Measurements from ENCODE around the gene HRCT1.

The HRCT1 gene

GRCh38 chr9:35915681-35916294 lies 9.8 kb downstream of the HRCT1 start:
- Histone ChIP-seq H2AK5ac (ENCODE audit: low read length, severe bottlenecking) (peak overlapping the region; percentile 73), H4K8ac (ENCODE audit: low read length) (no peak overlapping the region), H3K27me3 (ENCODE audit: control insufficient read depth in 1 of 2, insufficient read depth in 1 of 2, low read length in 2 of 2) (no peaks in the 10 kb centered on the region), H3K4me1 (ENCODE audit: control insufficient read depth, insufficient read depth, low read depth, low read length) (peaks cover 12% of the 10 kb centered on the region), H3K36me3 (ENCODE audit: control insufficient read depth in 1 of 2, insufficient read depth in 2 of 2, low read depth in 1 of 2, low read length in 2 of 2) (no peaks in the 10 kb centered on the region), H2BK5ac (ENCODE audit: low read depth, low read length, poor library complexity, severe bottlenecking) (no peak overlapping the region), H3K23ac (ENCODE audit: low read length in 2 of 2) (no peak overlapping the region), H3K4ac (ENCODE audit: low read depth in 1 of 2, low read length in 2 of 2) (no peak overlapping the region), H3K14ac (ENCODE audit: low read length in 2 of 2) (no peak overlapping the region), H3K9ac (ENCODE audit: low read length) (no peak overlapping the region), H3K9me3 (ENCODE audit: control insufficient read depth, low read length) (no peaks in the 10 kb centered on the region), H2BK15ac (ENCODE audit: low read depth, poor library complexity, severe bottlenecking) (no peak overlapping the region), H3K4me2 (ENCODE audit: low read length, poor library complexity, severe bottlenecking) (no peak overlapping the region), H3K79me1 (replicated peaks; ENCODE audit: low read length, poor library complexity, severe bottlenecking) (no peaks in the 10 kb centered on the region), H2BK120ac (ENCODE audit: low read depth, low read length) (no peak overlapping the region), H4K91ac (ENCODE audit: low read length) (no peak overlapping the region), H2BK12ac (ENCODE audit: low read length in 2 of 2) (no peak overlapping the region), H2AFZ (ENCODE audit: low read depth, low read length) (no peak overlapping the region), H3K18ac (ENCODE audit: low read depth in 1 of 2, low read length in 2 of 2) (no peak overlapping the region), H3K27ac (ENCODE audit: low read length, poor library complexity, severe bottlenecking) (no peak overlapping the region), H3K4me3 (ENCODE audit: insufficient read depth in 1 of 2, low read depth in 1 of 2, low read length in 2 of 2) (no peak overlapping the region)
- no peak for DNase-seq
- WGBS, result 90% methylated on average over 15 of the region's 16 CpGs

GRCh38 chr9:35917261-35917660 lies 11.3 kb downstream of the HRCT1 start:
- no peaks in the 10 kb centered on the region for H3K27me3 ChIP-seq (ENCODE audit: control insufficient read depth in 1 of 2, insufficient read depth in 1 of 2, low read length in 2 of 2)
- H2AFZ ChIP-seq (ENCODE audit: low read depth, low read length), result no peak overlapping the region

GRCh38 chr9:35918780-35919179 lies 12.8 kb downstream of the HRCT1 start:
- 100% methylated on average over 1 of the region's 3 CpGs for WGBS
- no peak overlapping the region for H3K14ac ChIP-seq (ENCODE audit: low read length in 2 of 2)
- no peak overlapping the region for H2BK12ac ChIP-seq (ENCODE audit: low read length in 2 of 2)
- H3K9me3 ChIP-seq (ENCODE audit: control insufficient read depth, low read length), result no peaks in the 10 kb centered on the region
- no peak overlapping the region for H3K9ac ChIP-seq (ENCODE audit: low read length)
- no peak overlapping the region for H2BK120ac ChIP-seq (ENCODE audit: low read depth, low read length)
- no peak overlapping the region for H3K4me3 ChIP-seq (ENCODE audit: insufficient read depth in 1 of 2, low read depth in 1 of 2, low read length in 2 of 2)
- no peaks in the 10 kb centered on the region for H3K79me1 ChIP-seq (replicated peaks; ENCODE audit: low read length, poor library complexity, severe bottlenecking)
- no peak overlapping the region for H2BK5ac ChIP-seq (ENCODE audit: low read depth, low read length, poor library complexity, severe bottlenecking)
- no peak overlapping the region for H4K8ac ChIP-seq (ENCODE audit: low read length)
- no peaks in the 10 kb centered on the region for H3K36me3 ChIP-seq (ENCODE audit: control insufficient read depth in 1 of 2, insufficient read depth in 2 of 2, low read depth in 1 of 2, low read length in 2 of 2)
- no peak overlapping the region for H3K4ac ChIP-seq (ENCODE audit: low read depth in 1 of 2, low read length in 2 of 2)
- H3K27ac ChIP-seq (ENCODE audit: low read length, poor library complexity, severe bottlenecking), result no peak overlapping the region
- H2BK15ac ChIP-seq (ENCODE audit: low read depth, poor library complexity, severe bottlenecking), result no peak overlapping the region
- H2AK5ac ChIP-seq (ENCODE audit: low read length, severe bottlenecking), result peak overlapping the region; percentile 75
- H3K18ac ChIP-seq (ENCODE audit: low read depth in 1 of 2, low read length in 2 of 2), result no peak overlapping the region
- H4K91ac ChIP-seq (ENCODE audit: low read length), result no peak overlapping the region
- no peak overlapping the region for H3K23ac ChIP-seq (ENCODE audit: low read length in 2 of 2)
- no peaks in the 10 kb centered on the region for H3K27me3 ChIP-seq (ENCODE audit: control insufficient read depth in 1 of 2, insufficient read depth in 1 of 2, low read length in 2 of 2)
- no peak overlapping the region for H2AFZ ChIP-seq (ENCODE audit: low read depth, low read length)
- H3K4me2 ChIP-seq (ENCODE audit: low read length, poor library complexity, severe bottlenecking), result no peak overlapping the region
- DNase-seq, result no peak
- peaks cover 8% of the 10 kb centered on the region for H3K4me1 ChIP-seq (ENCODE audit: control insufficient read depth, insufficient read depth, low read depth, low read length)

More at GRCh38 chr9:35917261-35917660, 11.3 kb downstream of the HRCT1 start:
- Histone ChIP-seq H3K23ac (ENCODE audit: low read length in 2 of 2) (no peak overlapping the region), H3K9me3 (ENCODE audit: control insufficient read depth, low read length) (no peaks in the 10 kb centered on the region), H3K4ac (ENCODE audit: low read depth in 1 of 2, low read length in 2 of 2) (no peak overlapping the region), H2BK15ac (ENCODE audit: low read depth, poor library complexity, severe bottlenecking) (no peak overlapping the region), H2BK12ac (ENCODE audit: low read length in 2 of 2) (no peak overlapping the region), H3K36me3 (ENCODE audit: control insufficient read depth in 1 of 2, insufficient read depth in 2 of 2, low read depth in 1 of 2, low read length in 2 of 2) (no peaks in the 10 kb centered on the region), H3K18ac (ENCODE audit: low read depth in 1 of 2, low read length in 2 of 2) (no peak overlapping the region), H3K14ac (ENCODE audit: low read length in 2 of 2) (no peak overlapping the region), H3K27ac (ENCODE audit: low read length, poor library complexity, severe bottlenecking) (no peak overlapping the region), H3K79me1 (replicated peaks; ENCODE audit: low read length, poor library complexity, severe bottlenecking) (no peaks in the 10 kb centered on the region), H2AK5ac (ENCODE audit: low read length, severe bottlenecking) (peak overlapping the region; percentile 82), H3K9ac (ENCODE audit: low read length) (no peak overlapping the region), H3K4me3 (ENCODE audit: insufficient read depth in 1 of 2, low read depth in 1 of 2, low read length in 2 of 2) (no peak overlapping the region), H3K4me2 (ENCODE audit: low read length, poor library complexity, severe bottlenecking) (no peak overlapping the region), H3K4me1 (ENCODE audit: control insufficient read depth, insufficient read depth, low read depth, low read length) (peaks cover 11% of the 10 kb centered on the region), H4K91ac (ENCODE audit: low read length) (no peak overlapping the region), H4K8ac (ENCODE audit: low read length) (no peak overlapping the region), H2BK120ac (ENCODE audit: low read depth, low read length) (no peak overlapping the region), H2BK5ac (ENCODE audit: low read depth, low read length, poor library complexity, severe bottlenecking) (no peak overlapping the region)
- WGBS, result 92% methylated on average over 4 of the region's 4 CpGs
- no peak for DNase-seq

GRCh38 chr9:35919212-35920008 lies 13.4 kb downstream of the HRCT1 start:
- H2BK15ac ChIP-seq (ENCODE audit: low read depth, poor library complexity, severe bottlenecking), result no peak overlapping the region
- H3K27me3 ChIP-seq (ENCODE audit: control insufficient read depth in 1 of 2, insufficient read depth in 1 of 2, low read length in 2 of 2), result no peaks in the 10 kb centered on the region
- DNase-seq, result no peak
- no peak overlapping the region for H3K23ac ChIP-seq (ENCODE audit: low read length in 2 of 2)
- no peak overlapping the region for H3K4ac ChIP-seq (ENCODE audit: low read depth in 1 of 2, low read length in 2 of 2)
- no peak overlapping the region for H3K4me2 ChIP-seq (ENCODE audit: low read length, poor library complexity, severe bottlenecking)
- H3K27ac ChIP-seq (ENCODE audit: low read length, poor library complexity, severe bottlenecking), result no peak overlapping the region
- H4K91ac ChIP-seq (ENCODE audit: low read length), result no peak overlapping the region
- H3K9ac ChIP-seq (ENCODE audit: low read length), result peak overlapping the region; percentile 7
- no peaks in the 10 kb centered on the region for H3K9me3 ChIP-seq (ENCODE audit: control insufficient read depth, low read length)
- H3K4me3 ChIP-seq (ENCODE audit: insufficient read depth in 1 of 2, low read depth in 1 of 2, low read length in 2 of 2), result no peak overlapping the region
- no CpG with 5 or more reads among the region's 3 CpGs for WGBS
- H3K14ac ChIP-seq (ENCODE audit: low read length in 2 of 2), result no peak overlapping the region
- H3K4me1 ChIP-seq (ENCODE audit: control insufficient read depth, insufficient read depth, low read depth, low read length), result peaks cover 5% of the 10 kb centered on the region
- no peak overlapping the region for H4K8ac ChIP-seq (ENCODE audit: low read length)
- no peak overlapping the region for H2AK5ac ChIP-seq (ENCODE audit: low read length, severe bottlenecking)
- H2BK120ac ChIP-seq (ENCODE audit: low read depth, low read length), result no peak overlapping the region
- no peaks in the 10 kb centered on the region for H3K36me3 ChIP-seq (ENCODE audit: control insufficient read depth in 1 of 2, insufficient read depth in 2 of 2, low read depth in 1 of 2, low read length in 2 of 2)
- H3K79me1 ChIP-seq (replicated peaks; ENCODE audit: low read length, poor library complexity, severe bottlenecking), result no peaks in the 10 kb centered on the region
- no peak overlapping the region for H3K18ac ChIP-seq (ENCODE audit: low read depth in 1 of 2, low read length in 2 of 2)
- no peak overlapping the region for H2BK12ac ChIP-seq (ENCODE audit: low read length in 2 of 2)
- H2AFZ ChIP-seq (ENCODE audit: low read depth, low read length), result no peak overlapping the region
- no peak overlapping the region for H2BK5ac ChIP-seq (ENCODE audit: low read depth, low read length, poor library complexity, severe bottlenecking)
